Neural progenitor cell (in vitro differentiated cells): Measurements from ENCODE around the gene OR2V2.

Experiments used
- EZH2 ChIP-seq: fragments of 200-600 bp; sonication (generic); IDR thresholded peaks from 2 replicates; pipeline ENCODE4 v1.6.1; 2017; ENCODE audit warnings: antibody characterized with exemption, mild to moderate bottlenecking, moderate library complexity
- EZH2phosphoT487 ChIP-seq: fragments of 200-600 bp; sonication (generic); IDR thresholded peaks from 2 replicates; pipeline ENCODE4 v1.6.1; 2017; ENCODE audit warnings: antibody characterized with exemption
- TF ChIP-seq, protein P1 (sequence below): fragments of 200-600 bp; sonication (generic); IDR thresholded peaks from 2 replicates; pipeline ENCODE4 v1.5.1; 2017; ENCODE audit warnings: antibody characterized with exemption, mild to moderate bottlenecking

DNA sequence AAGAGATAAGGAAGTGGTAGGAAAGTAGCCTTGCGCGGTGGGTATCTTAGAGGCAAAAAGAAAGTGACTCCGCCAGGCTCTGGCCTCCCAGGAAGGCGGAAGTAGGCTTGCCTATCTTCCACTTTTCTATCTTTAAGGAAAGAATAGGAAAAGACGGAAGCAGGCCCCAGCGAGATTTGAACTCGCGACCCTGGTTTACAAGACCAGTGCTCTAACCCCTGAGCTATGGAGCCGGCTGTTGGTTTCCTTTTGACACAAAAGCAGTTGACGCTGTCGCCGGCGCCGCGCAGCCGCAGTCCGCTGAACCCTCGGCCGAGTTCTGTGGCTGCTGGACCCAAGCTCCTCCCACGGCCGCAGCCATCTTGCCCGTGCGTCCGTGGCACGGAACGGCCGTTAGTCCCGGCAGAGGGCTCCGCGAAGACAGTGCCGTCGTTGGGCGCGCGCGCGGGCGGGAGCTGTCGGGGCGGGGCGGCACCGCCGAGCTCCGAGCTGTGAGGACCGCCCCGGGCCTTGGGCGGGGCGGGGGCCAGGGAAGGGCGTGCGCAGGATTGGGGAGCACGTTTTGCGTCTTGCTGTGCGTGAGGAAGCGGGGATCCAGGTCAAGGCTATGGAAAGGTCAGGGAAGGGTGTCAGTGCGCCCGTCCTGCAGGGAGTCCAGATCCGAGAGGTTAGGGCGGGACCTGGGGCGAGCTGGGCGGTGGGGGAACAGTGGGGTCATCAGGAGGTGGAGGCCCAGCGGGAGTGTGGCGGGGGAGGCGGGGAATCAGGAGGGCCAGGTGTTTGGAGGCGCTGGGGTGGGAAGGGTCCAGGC is 44.3 kb downstream of the OR2V2 start:
- TF ChIP-seq, protein P1, sequence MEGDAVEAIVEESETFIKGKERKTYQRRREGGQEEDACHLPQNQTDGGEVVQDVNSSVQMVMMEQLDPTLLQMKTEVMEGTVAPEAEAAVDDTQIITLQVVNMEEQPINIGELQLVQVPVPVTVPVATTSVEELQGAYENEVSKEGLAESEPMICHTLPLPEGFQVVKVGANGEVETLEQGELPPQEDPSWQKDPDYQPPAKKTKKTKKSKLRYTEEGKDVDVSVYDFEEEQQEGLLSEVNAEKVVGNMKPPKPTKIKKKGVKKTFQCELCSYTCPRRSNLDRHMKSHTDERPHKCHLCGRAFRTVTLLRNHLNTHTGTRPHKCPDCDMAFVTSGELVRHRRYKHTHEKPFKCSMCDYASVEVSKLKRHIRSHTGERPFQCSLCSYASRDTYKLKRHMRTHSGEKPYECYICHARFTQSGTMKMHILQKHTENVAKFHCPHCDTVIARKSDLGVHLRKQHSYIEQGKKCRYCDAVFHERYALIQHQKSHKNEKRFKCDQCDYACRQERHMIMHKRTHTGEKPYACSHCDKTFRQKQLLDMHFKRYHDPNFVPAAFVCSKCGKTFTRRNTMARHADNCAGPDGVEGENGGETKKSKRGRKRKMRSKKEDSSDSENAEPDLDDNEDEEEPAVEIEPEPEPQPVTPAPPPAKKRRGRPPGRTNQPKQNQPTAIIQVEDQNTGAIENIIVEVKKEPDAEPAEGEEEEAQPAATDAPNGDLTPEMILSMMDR = no peak
- no peak for TF ChIP-seq EZH2
- no peak for TF ChIP-seq EZH2phosphoT487
